A673 (cell line): ENCODE measurements around the gene SH2D4B. TPM values are rescaled to one million over a fixed set of nuclear protein-coding genes. Genes with fewer than 3 reads are reported as not detected.

Experiments
- BruUV-seq: library from RNA; stranded (reverse); fragments of 400-500 nt; replicated peaks from 2 replicates; lab custom pipeline; 2021; lab: Mats Ljungman, UMichigan
- CTCF ChIA-PET: fragments of 300-600 bp; sonication (Branson Sonifier 250); formaldehyde crosslinking; loops from one replicate; lab custom pipeline; 2022; ENCODE audit warnings: antibody characterized with exemption; lab: Charles Lee
- POLR2A ChIA-PET: fragments of 300-600 bp; sonication (Branson Sonifier 250); formaldehyde crosslinking; loops from one replicate; lab custom pipeline; 2022; ENCODE audit warnings: antibody characterized with exemption; ENCODE audit not compliant: low non-redundant PET; lab: Charles Lee
- DNase-seq: peaks from one replicate; pipeline ENCODE4 v3.0.0-alpha.2; 2015; ENCODE audit warnings: low spot score
- H3K27ac ChIP-seq: fragments of 200-600 bp; sonication (generic); 2 replicates; pipeline ENCODE4 v1.5.1; 2016; ENCODE audit warnings: mixed run types, low read depth, mild to moderate bottlenecking, mixed read lengths, antibody characterized with exemption, low read length; ENCODE audit not compliant: poor library complexity, severe bottlenecking
- H3K27me3 ChIP-seq: fragments of 200-600 bp; sonication (generic); replicated peaks from 2 replicates; pipeline ENCODE4 v1.6.1; 2017; ENCODE audit warnings: mixed run types, low read depth, mild to moderate bottlenecking, mixed read lengths, antibody characterized with exemption, low read length; ENCODE audit not compliant: insufficient read depth, poor library complexity
- H3K36me3 ChIP-seq: fragments of 200-600 bp; sonication (generic); 2 replicates; pipeline ENCODE4 v1.6.1; 2016; ENCODE audit warnings: mixed run types, mild to moderate bottlenecking, mixed read lengths, antibody characterized with exemption, low read length; ENCODE audit not compliant: insufficient read depth, poor library complexity, severe bottlenecking
- H3K4me1 ChIP-seq: fragments of 200-600 bp; sonication (generic); 2 replicates; pipeline ENCODE4 v1.6.1; 2017; ENCODE audit warnings: mixed run types, mild to moderate bottlenecking, mixed read lengths, antibody characterized with exemption, low read length; ENCODE audit not compliant: insufficient read depth, poor library complexity, severe bottlenecking
- H3K4me3 ChIP-seq: fragments of 200-600 bp; sonication (generic); 2 replicates; pipeline ENCODE4 v1.5.1; 2016; ENCODE audit warnings: low read depth, mixed run types, mild to moderate bottlenecking, mixed read lengths, low read length; ENCODE audit not compliant: poor library complexity, severe bottlenecking
- H3K9me3 ChIP-seq: fragments of 200-600 bp; sonication (generic); 2 replicates; pipeline ENCODE4 v1.6.1; 2016; ENCODE audit warnings: mixed run types, low read depth, mild to moderate bottlenecking, mixed read lengths, antibody characterized with exemption, low read length; ENCODE audit not compliant: poor library complexity, severe bottlenecking
- CTCF ChIP-seq: fragments of 300-800, 200-600 bp; sonication (generic); conservative IDR thresholded peaks from 2 replicates; pipeline ENCODE4 v1.5.1; 2017; ENCODE audit warnings: low read depth, mild to moderate bottlenecking, antibody characterized with exemption, low read length, moderate library complexity, mixed read lengths
- EZH2 ChIP-seq: fragments of 200-600 bp; sonication (generic); IDR thresholded peaks from 2 replicates; pipeline ENCODE4 v1.6.1; 2017; ENCODE audit warnings: borderline replicate concordance, low read depth, mild to moderate bottlenecking, mixed read lengths, antibody characterized with exemption, low read length; ENCODE audit not compliant: poor library complexity, severe bottlenecking
- intact Hi-C: fragments of 100-400 bp; cut with micrococcal nuclease; formaldehyde crosslinking; loops from one replicate; pipeline ENCODE4 v1.10.0; 2022; ENCODE audit not compliant: unreplicated experiment
- total RNA-seq: library from RNA; stranded (reverse); gene quantifications from 2 replicates; pipeline ENCODE4 v1.2.3, GENCODE V29; 2021

Gene SH2D4B
- total RNA-seq, 1 experiment from 2014 or later: 0.19 TPM

DNA sequence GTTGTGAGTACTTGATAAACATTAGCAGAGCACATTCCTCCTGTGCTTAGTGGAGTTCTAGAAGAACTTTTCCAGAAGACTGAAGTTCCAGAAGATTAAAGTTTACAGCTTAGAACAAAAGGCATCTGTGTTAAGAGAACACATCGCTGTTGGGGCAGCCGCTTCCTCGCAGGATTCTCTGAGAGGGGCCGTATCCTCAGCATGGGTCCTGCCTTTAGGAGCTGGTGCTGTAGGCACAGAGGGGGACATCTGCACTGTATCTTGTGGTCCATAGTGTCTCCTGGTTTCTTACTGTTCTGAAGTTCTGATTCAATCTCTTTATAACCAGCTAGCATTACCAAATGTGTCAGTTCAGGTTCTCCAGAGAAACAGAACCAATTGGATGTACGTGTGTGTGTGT lies 16.3 kb downstream of the SH2D4B start:
- POLR2A ChIA-PET: no interaction called here
- CTCF ChIA-PET: interaction anchor here (0.7 kb wide), 1 partner anchor 12 kb away, joined by 5 read pairs; no protein-coding TSS in a partner anchor
- H3K4me1 ChIP-seq: no peaks in the 10 kb centered on the region
- no peak overlapping the region for H3K27ac ChIP-seq
- no peak for DNase-seq
- intact Hi-C loops: no loop called here
- peaks cover 20% of the 10 kb centered on the region for H3K27me3 ChIP-seq
- no peak overlapping the region for H3K4me3 ChIP-seq
- TF ChIP-seq CTCF (no peak), EZH2 (no peak)
- H3K36me3 ChIP-seq: no peaks in the 10 kb centered on the region
- no TSS peak for BruUV-seq
- no peaks in the 10 kb centered on the region for H3K9me3 ChIP-seq

DNA sequence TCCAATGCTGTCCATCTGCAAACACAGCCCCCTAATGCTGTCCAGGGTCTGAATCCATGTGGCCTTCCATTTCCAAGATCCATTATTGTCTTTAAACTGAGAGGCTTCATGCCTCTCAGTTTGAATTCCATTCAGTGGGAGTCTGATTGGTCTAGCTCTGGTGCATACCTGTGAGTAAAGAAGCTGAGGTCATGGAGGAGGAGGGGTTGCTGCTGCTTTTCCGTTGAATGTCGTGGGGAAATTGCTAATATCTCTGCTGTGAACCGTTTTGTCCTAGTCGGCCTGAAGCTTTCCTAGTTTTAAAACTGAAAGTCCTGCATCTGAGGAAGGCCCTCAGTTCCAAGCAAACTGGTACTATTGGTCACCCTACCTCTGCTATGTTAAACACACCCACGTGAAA lies 17.7 kb downstream of the SH2D4B start:
- no peaks in the 10 kb centered on the region for H3K4me1 ChIP-seq
- DNase-seq: no peak
- CTCF ChIA-PET: interaction anchor here (1.0 kb wide), 1 partner anchor 41 kb away, joined by 7 read pairs; no protein-coding TSS in a partner anchor
- no peak for TF ChIP-seq EZH2
- no peak overlapping the region for H3K27ac ChIP-seq
- no peaks in the 10 kb centered on the region for H3K9me3 ChIP-seq
- no peak overlapping the region for H3K4me3 ChIP-seq
- peaks cover 20% of the 10 kb centered on the region for H3K27me3 ChIP-seq
- intact Hi-C loops: no loop called here
- POLR2A ChIA-PET: no interaction called here
- H3K36me3 ChIP-seq: no peaks in the 10 kb centered on the region
- no TSS peak for BruUV-seq

GRCh38 chr10:80561950-80562349 lies 24.2 kb downstream of the SH2D4B start:
- Histone ChIP-seq H3K27me3 (peaks cover 17% of the 10 kb centered on the region), H3K9me3 (no peaks in the 10 kb centered on the region), H3K4me3 (no peak overlapping the region), H3K4me1 (no peaks in the 10 kb centered on the region), H3K27ac (no peak overlapping the region), H3K36me3 (no peaks in the 10 kb centered on the region)
- POLR2A ChIA-PET: no interaction called here
- intact Hi-C loops: no loop called here
- TF ChIP-seq CTCF (no peak), EZH2 (no peak)
- CTCF ChIA-PET: no interaction called here
- BruUV-seq: no TSS peak
- no peak for DNase-seq

DNA sequence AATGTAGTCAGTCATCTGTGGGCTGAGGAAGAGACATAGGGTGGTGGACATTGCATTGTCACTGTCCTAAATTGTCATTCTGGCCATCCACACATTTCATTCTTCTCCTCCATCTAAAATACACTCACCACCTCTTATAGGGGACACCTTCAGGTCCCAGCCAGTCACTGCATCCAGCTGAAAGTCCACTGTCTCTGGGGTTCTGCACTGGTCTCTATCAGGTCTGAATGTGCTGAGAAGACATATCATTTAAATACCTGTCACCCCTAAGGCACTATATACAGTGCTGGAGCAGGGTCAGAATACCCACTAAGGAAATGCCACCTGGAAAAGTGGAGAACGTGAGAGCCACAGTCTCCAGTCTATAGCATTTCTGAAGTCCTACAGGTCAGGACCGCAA lies 29.6 kb downstream of the SH2D4B start:
- Histone ChIP-seq H3K4me3 (no peak overlapping the region), H3K36me3 (no peaks in the 10 kb centered on the region), H3K4me1 (no peaks in the 10 kb centered on the region), H3K9me3 (no peaks in the 10 kb centered on the region), H3K27ac (no peak overlapping the region), H3K27me3 (peaks cover 6% of the 10 kb centered on the region)
- no TSS peak for BruUV-seq
- intact Hi-C loops: no loop called here
- ChIA-PET CTCF (no interaction called here), POLR2A (no interaction called here)
- no peak for DNase-seq
- TF ChIP-seq CTCF (no peak), EZH2 (no peak)
